NCI-H2171 (cell line): Measurements from ENCODE around the gene PSD2.

Source experiments
- DNase-seq: peaks from one replicate; lab custom pipeline; 2025; lab: John Stamatoyannopoulos, UW

PSD2 gene

DNA sequence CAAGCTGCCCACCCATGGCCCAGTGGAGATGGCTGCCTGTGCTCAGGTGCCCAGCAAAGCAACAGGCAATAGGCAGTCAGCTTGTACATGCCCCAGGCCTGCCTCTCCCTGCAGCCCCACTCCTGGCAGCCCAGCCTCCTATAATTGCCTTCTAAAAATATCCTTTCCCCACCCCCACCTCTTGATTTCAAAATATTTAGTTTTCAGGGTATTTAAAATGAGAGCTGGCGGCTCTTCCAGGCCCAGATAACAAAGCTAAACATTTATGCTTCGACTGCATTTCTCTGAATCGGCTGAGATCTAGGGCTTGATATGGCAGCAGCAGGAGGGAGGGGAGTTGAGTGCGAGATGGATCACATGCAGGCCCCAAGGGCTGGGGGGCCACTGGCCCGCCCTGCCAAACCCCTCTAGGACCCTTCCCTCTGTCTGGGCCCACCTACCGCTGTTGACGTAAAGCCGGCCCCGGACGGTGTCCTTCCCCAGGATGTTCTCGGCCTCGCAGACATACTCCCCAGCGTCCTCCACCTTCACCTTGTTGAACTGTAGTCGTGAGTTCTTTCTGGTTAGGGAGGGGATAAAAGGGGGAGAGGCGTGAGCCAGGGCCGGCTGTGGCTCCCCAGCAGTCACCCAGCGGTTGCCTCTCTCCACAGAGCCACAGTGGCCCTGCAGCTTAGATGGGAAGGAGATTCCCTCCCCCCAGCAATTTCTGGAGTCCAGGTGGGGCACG, 85.0 kb downstream of the PSD2 start:
- no peak for DNase-seq

DNA sequence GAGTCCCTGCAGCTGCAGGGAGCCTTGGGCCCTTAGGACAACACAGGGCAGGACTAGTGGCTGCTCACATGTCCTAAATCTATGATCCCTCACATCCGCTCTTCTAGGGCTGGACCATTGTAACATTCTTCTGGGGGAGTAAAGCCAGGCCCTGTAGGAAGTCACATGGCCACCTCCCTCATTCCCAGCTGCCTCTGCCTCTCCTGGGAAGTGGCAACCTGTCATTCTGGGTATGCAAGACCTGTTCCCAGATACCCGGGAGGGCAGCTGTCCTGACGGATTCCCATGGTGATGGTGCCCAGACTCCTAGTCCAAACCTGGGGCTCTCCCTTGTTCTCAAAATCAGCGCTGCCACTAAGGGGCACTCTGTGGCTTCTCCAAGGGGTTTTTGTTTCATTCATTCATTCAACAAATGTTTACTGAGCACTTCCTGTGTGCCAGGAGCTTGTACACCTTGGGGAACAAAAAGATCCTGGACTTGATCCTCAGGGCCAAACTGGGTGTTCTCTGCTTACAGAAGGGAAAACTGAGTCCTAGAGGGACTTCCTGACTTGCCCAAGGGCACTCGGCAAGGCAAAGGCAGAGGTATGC, 85.6 kb downstream of the PSD2 start:
- no peak for DNase-seq

DNA sequence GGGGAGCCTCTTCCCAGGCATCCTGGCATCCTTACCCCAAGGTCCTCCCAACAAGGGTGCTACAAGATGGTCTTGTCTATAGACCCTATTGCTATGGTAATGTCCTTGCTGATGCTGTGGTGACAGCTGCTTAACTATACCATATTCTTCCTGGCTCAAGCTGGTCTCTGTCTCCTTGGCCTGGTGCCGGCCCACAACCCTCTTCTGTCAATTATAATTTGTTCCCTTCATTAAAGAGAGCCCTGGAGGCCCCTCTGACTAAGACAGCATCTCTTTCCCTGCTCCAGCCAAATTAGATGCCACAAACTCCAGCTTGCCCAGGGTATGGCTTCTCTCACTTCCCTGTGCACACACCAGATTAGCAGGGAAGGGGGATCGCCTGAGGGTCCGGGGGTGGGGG, 86.7 kb downstream of the PSD2 start:
- no peak for DNase-seq

DNA sequence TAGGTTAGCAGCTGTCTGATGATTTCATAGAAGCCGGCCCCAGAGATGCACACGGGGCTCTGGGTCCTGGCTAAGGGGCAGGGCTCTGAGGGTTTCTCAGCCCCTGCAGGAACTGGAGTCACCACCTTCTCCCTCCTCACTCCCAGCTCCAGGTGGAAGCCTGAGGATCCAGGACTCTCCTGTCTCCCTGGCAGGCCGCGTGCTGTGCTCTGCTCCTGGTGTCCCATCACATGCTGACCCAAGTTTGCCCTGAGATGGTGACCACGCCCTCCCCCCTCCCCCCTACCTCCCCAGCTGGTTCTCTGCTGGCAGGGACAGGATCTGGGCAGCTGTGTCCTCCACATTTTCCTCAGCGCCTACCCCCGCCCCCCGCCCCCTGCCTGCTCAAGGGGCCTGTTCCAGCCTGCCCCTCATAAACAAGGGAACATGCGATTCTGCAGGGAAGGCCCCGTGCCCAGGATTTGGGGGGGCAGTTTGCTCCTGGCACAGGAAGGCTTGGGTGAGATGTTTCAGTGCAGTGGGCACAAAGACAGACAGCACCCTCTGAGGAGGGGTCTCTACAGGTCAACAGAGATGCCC, 87.4 kb downstream of the PSD2 start:
- peak; percentile 75 for DNase-seq

DNA sequence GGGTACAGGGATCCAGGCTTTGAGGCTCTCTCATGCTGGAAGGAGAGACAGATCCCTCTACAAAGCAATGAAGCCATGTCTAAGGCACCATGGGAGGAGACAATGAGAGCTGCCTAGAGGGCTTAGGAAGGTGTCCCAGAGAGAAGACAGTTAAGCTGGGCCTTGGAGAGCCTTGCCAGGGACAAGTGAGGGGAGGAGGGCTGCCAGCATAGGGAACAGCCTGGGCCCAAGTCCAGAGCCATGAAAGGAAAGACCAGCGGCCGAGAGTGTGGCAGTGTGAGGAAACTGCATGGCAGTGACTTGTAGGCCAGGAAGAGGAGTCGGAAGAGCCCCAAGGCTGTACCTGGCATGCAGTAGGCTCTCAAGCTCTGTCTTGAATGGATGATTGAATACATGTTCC, 88.5 kb downstream of the PSD2 start:
- DNase-seq, result no peak

DNA sequence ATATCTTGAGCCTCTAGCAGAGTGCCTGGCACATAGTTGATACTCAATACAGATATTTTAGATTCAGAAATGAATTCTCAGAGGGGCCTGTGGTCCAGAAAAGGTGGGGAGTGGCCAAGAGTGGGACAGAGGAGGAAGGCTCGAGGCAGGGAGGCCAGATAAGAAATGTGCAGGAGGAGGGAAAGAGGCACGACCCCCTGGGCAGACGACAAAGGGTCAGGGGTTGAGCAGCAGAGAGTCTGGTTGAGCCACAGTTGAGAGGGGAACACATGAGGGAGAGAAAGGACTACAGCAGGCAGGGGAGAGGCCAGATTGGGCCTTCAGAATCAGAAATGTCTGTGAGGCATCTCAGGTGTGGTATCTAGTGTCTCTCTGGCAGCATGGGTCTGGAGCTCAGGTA, 89.1 kb downstream of the PSD2 start:
- DNase-seq, result no peak

DNA sequence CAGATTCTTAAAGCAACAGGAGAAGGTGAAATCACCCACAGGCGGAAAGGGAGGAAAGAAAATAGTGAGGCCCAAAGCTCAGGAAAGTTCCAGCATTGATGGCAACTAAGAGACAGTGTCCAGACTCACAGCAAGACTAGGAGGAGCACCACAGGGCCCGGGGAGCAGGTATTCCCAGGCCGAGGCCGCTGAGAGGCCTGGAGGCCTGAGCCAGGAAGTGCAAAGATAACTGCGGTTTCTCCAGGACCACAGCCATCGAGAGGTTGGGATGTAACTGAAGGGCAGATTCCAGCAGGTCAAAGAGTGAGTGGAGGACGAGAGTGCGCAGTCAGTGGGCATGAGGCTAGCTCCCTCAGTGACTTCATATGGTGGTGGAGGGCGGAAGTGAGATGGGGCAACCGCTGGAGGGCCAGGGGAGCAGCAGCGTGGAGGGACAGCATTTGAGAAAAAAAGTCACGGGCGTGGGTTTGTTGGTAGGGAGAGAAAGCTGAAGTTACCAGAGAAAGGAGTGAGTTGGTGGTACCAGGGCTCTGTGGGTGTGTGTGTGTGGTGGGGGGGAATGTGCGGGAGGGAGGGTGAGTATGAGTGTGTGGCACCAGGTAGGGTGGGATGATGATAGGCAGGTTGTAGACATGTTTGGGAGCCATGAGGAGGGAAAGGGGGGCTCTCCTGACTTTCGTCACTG, 89.7 kb downstream of the PSD2 start:
- DNase-seq, result no peak

DNA sequence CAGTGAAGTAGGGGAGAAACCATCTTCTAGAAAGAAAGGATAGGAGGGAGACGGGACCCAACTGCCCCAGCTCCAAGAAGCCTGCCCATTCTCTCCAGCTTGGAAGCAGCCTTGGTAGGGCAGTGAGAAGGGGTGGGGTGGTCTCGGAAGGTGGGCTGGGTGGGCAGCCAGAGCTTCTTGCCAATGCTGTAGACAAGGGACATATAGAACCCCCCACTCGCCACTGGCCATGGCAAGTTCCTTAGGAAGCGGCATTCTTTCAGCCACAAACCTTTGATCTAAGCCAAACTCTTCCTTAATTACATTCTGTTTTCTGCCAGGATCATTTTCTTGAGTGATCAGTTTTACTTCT, 90.2 kb downstream of the PSD2 start:
- DNase-seq, result no peak

DNA sequence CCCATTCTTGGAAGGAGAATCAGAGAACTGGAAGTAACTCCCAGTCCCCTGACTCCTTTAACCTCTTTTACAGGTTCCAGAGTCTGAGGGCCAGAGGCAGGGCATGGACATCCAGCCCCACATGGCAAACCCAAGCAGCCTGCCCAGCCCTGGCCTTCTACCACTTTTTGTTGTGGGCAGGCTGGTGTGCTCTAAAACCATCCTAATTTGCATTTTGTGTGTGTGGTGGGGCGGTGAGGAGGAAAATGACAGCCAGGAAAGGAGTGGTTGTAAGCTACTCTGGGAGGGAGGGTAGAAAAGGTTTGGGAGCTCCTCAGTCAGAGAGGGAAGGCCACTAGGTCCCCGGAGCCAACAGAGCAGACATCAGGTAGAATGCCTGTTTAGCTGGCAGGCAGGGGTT, 90.6 kb downstream of the PSD2 start:
- DNase-seq, result no peak

DNA sequence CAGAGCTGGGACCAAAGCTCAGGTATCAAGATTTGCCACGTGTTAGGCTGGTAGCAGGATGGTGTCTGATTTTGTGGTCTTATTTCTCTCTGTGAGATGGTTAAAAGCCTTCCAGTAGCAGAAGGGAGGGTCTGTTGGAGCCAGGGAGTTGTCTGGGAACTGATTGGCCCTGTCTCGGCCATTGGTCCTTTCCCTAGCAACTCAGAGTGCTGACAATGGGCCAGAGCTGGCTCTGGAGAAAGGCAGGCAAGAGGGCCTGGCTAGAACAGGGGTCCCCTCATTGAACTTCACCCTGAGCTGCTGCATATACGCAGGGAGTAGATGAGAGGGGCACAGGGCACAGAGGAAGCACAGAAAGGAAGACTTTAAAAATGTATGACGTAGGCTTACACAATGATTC, 92.8 kb downstream of the PSD2 start:
- no peak for DNase-seq

DNA sequence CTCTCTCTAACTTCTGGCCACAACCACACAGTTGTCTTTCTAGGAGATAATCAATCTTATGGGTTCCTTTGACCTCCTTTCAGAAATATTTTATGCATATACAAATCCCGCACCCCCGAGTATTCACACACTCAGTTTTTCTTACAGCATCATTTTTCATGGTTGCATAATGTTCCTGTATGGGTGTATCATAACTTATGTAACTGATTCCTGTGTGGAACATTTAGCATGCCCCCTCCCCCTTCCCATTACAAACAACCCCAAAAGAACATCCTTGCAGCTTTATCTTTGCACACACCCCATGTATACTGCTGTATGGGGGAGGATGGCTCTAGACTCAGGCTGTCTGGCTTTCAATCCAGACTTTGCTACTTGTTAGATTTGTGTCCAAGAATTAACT, 93.8 kb downstream of the PSD2 start:
- no peak for DNase-seq

DNA sequence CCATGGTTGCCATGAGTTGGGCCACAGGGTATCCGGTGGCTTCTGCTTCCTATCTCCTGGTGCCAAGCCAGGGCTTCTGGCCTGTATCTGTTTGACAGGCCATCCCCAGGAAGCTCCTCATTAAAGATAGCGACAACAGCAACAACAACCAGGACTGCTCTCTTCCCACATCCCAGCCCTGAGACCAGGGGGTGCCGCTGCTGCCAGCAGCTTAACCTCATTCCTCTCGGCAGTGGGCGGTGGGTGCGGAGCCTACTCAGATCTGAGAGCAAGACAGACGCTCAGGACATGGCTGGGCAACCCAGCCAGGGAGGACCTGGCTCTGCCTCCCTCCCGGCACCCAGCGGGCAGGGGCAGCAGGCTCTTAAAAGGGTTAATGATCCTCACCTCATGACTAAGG, 98.3 kb downstream of the PSD2 start:
- no peak for DNase-seq
